ENCODE measurements around the gene RANBP17. TPM values are rescaled to one million over a fixed set of nuclear protein-coding genes. Genes with fewer than 3 reads are reported as not detected.

Gene RANBP17
- total and polyA plus RNA-seq, 2 donors (not counting 1 experiment from before 2014, with no cell fraction given): not detected

DNA sequence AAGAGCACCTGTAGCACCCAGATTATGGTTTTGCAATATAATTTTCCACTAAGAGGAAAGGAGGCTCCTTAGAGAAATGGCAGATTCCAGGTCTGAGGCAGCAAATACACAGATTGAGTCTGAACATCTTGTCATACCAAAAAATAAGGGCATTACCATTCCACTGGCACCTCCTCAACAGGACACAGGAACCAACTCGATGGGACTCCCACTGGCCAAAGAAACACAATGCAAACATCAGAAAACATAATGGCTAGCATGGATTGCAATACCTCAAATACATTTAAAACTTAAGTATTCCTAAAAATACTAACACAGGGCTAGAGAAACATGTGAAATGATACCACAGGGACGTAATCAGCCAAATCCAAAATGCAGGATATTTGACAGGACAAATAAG lies 12.4 kb upstream of the RANBP17 start:
- DNase-seq (no peak), ATAC-seq (ENCODE audit: low read depth) (no peak)
- H3K27ac ChIP-seq (ENCODE audit: low read length in 2 of 2): no peak overlapping the region
- 78% methylated on average over 1 of the region's 2 CpGs for WGBS (ENCODE audit: insufficient coverage)
- no peak for TF ChIP-seq EZH2 (IDR thresholded peaks at IDR 0.05; ENCODE audit: borderline replicate concordance, insufficient read depth, low read depth, low read length, poor library complexity, severe bottlenecking)
- TF ChIP-seq, protein P1, sequence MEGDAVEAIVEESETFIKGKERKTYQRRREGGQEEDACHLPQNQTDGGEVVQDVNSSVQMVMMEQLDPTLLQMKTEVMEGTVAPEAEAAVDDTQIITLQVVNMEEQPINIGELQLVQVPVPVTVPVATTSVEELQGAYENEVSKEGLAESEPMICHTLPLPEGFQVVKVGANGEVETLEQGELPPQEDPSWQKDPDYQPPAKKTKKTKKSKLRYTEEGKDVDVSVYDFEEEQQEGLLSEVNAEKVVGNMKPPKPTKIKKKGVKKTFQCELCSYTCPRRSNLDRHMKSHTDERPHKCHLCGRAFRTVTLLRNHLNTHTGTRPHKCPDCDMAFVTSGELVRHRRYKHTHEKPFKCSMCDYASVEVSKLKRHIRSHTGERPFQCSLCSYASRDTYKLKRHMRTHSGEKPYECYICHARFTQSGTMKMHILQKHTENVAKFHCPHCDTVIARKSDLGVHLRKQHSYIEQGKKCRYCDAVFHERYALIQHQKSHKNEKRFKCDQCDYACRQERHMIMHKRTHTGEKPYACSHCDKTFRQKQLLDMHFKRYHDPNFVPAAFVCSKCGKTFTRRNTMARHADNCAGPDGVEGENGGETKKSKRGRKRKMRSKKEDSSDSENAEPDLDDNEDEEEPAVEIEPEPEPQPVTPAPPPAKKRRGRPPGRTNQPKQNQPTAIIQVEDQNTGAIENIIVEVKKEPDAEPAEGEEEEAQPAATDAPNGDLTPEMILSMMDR (IDR thresholded peaks at IDR 0.05): no peak
- no peaks in the 10 kb centered on the region for H3K4me1 Mint-ChIP-seq
- H3K27me3 Mint-ChIP-seq: peaks cover 5% of the 10 kb centered on the region
- CTCF ChIA-PET: no interaction called here
- H3K9ac ChIP-seq (ENCODE audit: low read length): no peak overlapping the region
- no peak overlapping the region for H2AFZ ChIP-seq (ENCODE audit: insufficient read depth, low read depth, low read length, poor library complexity, severe bottlenecking)
- intact Hi-C loops (cut with micrococcal nuclease): no loop called here
- no peaks in the 10 kb centered on the region for H3K4me1 ChIP-seq (ENCODE audit: control insufficient read depth in 2 of 2, insufficient read depth in 2 of 2, low read length in 2 of 2)
- H3K79me2 ChIP-seq (ENCODE audit: control insufficient read depth, insufficient read depth, low read length): no peaks in the 10 kb centered on the region
- H3K36me3 ChIP-seq (replicated peaks in 1 of 2; ENCODE audit: control extremely low read depth in 1 of 2, control insufficient read depth in 1 of 2, extremely low read depth in 1 of 2, insufficient read depth in 2 of 2, low read length in 1 of 2): no peaks in the 10 kb centered on the region
- no peak overlapping the region for H3K4me3 ChIP-seq (ENCODE audit: control extremely low read depth in 1 of 5, extremely low read depth in 1 of 5, insufficient read depth in 1 of 5, low read depth in 2 of 5, low read length in 4 of 5)
- H3K27me3 ChIP-seq (replicated peaks in 1 of 4; ENCODE audit: control extremely low read depth in 1 of 4, control insufficient read depth in 3 of 4, insufficient read depth in 4 of 4, low read length in 3 of 4): no peaks in the 10 kb centered on the region
- no peak overlapping the region for H3K27ac Mint-ChIP-seq
- no peaks in the 10 kb centered on the region for H3K9me3 ChIP-seq (ENCODE audit: control extremely low read depth in 1 of 3, control insufficient read depth in 2 of 3, insufficient read depth in 1 of 3, low read length in 2 of 3)
- POLR2A ChIA-PET: no interaction called here
- H4K20me1 ChIP-seq (ENCODE audit: control insufficient read depth, insufficient read depth, low read length, poor library complexity, severe bottlenecking): no peaks in the 10 kb centered on the region
- H3K4me3 Mint-ChIP-seq: no peak overlapping the region
- no peak overlapping the region for H3K4me2 ChIP-seq (replicated peaks; ENCODE audit: low read depth, low read length, poor library complexity, severe bottlenecking)
- H3K9me3 Mint-ChIP-seq (ENCODE audit: insufficient read depth): no peaks in the 10 kb centered on the region

DNA sequence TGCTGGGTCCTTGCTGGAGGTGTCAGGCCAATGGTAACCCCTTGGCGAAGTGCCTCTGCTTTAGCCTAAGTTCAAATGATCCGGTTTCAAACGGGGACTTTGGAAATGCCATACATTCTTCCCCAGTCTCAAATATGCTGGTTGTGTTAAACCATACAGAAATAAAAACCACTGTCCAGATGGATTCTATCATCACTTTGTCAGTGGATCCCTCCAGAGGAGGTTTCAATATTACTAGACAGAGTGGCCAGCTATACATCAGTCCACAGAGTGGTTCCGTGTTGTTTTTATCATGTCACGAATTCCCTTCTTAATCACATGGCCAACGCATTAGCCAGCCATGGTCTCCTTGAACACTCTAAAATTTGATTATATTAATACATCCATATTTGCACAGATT lies 7.3 kb upstream of the RANBP17 start:
- H3K9me3 ChIP-seq (ENCODE audit: control extremely low read depth in 1 of 3, control insufficient read depth in 2 of 3, insufficient read depth in 1 of 3, low read length in 2 of 3): peaks cover 0 to 4% (median 0%) of the 10 kb centered on the region in 3 donors
- CTCF ChIA-PET: no interaction called here
- Mint-ChIP-seq H3K27ac (no peak overlapping the region), H3K4me3 (no peak overlapping the region), H3K4me1 (no peaks in the 10 kb centered on the region), H3K27me3 (peaks cover 8% of the 10 kb centered on the region), H3K9me3 (ENCODE audit: insufficient read depth) (peaks cover 5% of the 10 kb centered on the region)
- POLR2A ChIA-PET: no interaction called here
- TF ChIP-seq, protein P1 (IDR thresholded peaks at IDR 0.05): no peak
- TF ChIP-seq EZH2 (IDR thresholded peaks at IDR 0.05; ENCODE audit: borderline replicate concordance, insufficient read depth, low read depth, low read length, poor library complexity, severe bottlenecking): no peak
- no peak for DNase-seq
- 88% methylated on average over 5 of the region's 6 CpGs for WGBS (ENCODE audit: insufficient coverage)
- intact Hi-C loops (cut with micrococcal nuclease): no loop called here
- no peaks in the 10 kb centered on the region for H3K36me3 ChIP-seq (replicated peaks in 1 of 2; ENCODE audit: control extremely low read depth in 1 of 2, control insufficient read depth in 1 of 2, extremely low read depth in 1 of 2, insufficient read depth in 2 of 2, low read length in 1 of 2)
- H3K4me1 ChIP-seq (ENCODE audit: control insufficient read depth in 2 of 2, insufficient read depth in 2 of 2, low read length in 2 of 2): no peaks in the 10 kb centered on the region
- H3K9ac ChIP-seq (ENCODE audit: low read length): no peak overlapping the region
- no peak for ATAC-seq (ENCODE audit: low read depth)
- H3K79me2 ChIP-seq (ENCODE audit: control insufficient read depth, insufficient read depth, low read length): no peaks in the 10 kb centered on the region
- H4K20me1 ChIP-seq (ENCODE audit: control insufficient read depth, insufficient read depth, low read length, poor library complexity, severe bottlenecking): no peaks in the 10 kb centered on the region
- H3K4me3 ChIP-seq (ENCODE audit: control extremely low read depth in 1 of 5, extremely low read depth in 1 of 5, insufficient read depth in 1 of 5, low read depth in 2 of 5, low read length in 4 of 5): no peak overlapping the region
- no peak overlapping the region for H2AFZ ChIP-seq (ENCODE audit: insufficient read depth, low read depth, low read length, poor library complexity, severe bottlenecking)
- no peak overlapping the region for H3K4me2 ChIP-seq (replicated peaks; ENCODE audit: low read depth, low read length, poor library complexity, severe bottlenecking)
- no peak overlapping the region for H3K27ac ChIP-seq (ENCODE audit: low read length in 2 of 2)
- H3K27me3 ChIP-seq (replicated peaks in 1 of 4; ENCODE audit: control extremely low read depth in 1 of 4, control insufficient read depth in 3 of 4, insufficient read depth in 4 of 4, low read length in 3 of 4): no peaks in the 10 kb centered on the region
